Fibroblast of pulmonary artery (primary cell): ENCODE data around the gene ATG4D.
A peak's percentile ranks its signal among the peaks of the same experiment; 100 is the strongest.

Source experiments
- DNase-seq: peaks from one replicate; pipeline ENCODE4 v3.0.0-alpha.2; 2010; ENCODE audit warnings: low read depth
- H3K4me3 ChIP-seq: replicated peaks from 2 replicates; pipeline ENCODE4 v1.5.1; 2011; ENCODE audit warnings: low read depth, mild to moderate bottlenecking, control low read depth, low read length, moderate library complexity
- CTCF ChIP-seq: IDR thresholded peaks from 2 replicates; pipeline ENCODE4 v1.5.1; 2011; ENCODE audit warnings: mild to moderate bottlenecking, control low read depth, low read length, inconsistent platforms; ENCODE audit errors: missing control alignments

The ATG4D gene

GRCh38 chr19:10514211-10515145 lies 29.2 kb upstream of the ATG4D start:
- H3K4me3 ChIP-seq = no peak overlapping the region
- no peak for DNase-seq
- no peak for TF ChIP-seq CTCF

GRCh38 chr19:10516064-10516385 lies 27.7 kb upstream of the ATG4D start:
- H3K4me3 ChIP-seq = no peak overlapping the region
- no peak for TF ChIP-seq CTCF
- DNase-seq = no peak

- no peak for DNase-seq
- no peak for TF ChIP-seq CTCF
- H3K4me3 ChIP-seq = peak overlapping the region; percentile 38
Observed at GRCh38 chr19:10516671-10517286, 26.9 kb upstream of the ATG4D start.

GRCh38 chr19:10517361-10517759 lies 26.3 kb upstream of the ATG4D start, which contains the start of gene S1PR5:
Gene S1PR5 (minus strand): TSS chr19:10517447. CDS start chr19:10515011, 2,436 bp downstream.
- no peak for TF ChIP-seq CTCF
- peak within 1 kb of the TSS; percentile 38 for H3K4me3 ChIP-seq
- no peak for DNase-seq

GRCh38 chr19:10517760-10518443 lies 25.8 kb upstream of the ATG4D start:
- peak overlapping the region; percentile 38 for H3K4me3 ChIP-seq
- TF ChIP-seq CTCF = no peak
- DNase-seq = peak; percentile 18

GRCh38 chr19:10518444-10519361 lies 25.0 kb upstream of the ATG4D start:
- no peak overlapping the region for H3K4me3 ChIP-seq
- no peak for TF ChIP-seq CTCF
- no peak for DNase-seq
